Measurements from ENCODE around the gene ERN1. TPM values are rescaled to one million over a fixed set of nuclear protein-coding genes. Genes with fewer than 3 reads are reported as not detected.

ERN1 gene
- total and polyA plus RNA-seq, 8 donors: 10.6 to 45.0 (median 11.5) TPM

- no peaks in the 10 kb centered on the region for H3K9me3 ChIP-seq
- H3K4me3 ChIP-seq: no peak overlapping the region
- no peak overlapping the region for H3K27ac ChIP-seq
- no peaks in the 10 kb centered on the region for H3K36me3 ChIP-seq
- ATAC-seq: no peak
- no peaks in the 10 kb centered on the region for H3K27me3 ChIP-seq
- peaks cover 0 to under 1% of the 10 kb centered on the region in 2 donors for H3K4me1 ChIP-seq
- DNase-seq: no peak
- intact Hi-C loops (cut with DNase I): loop anchor here in 1 of 2 donors (10.0 kb wide), 2 partner anchors 75 to 225 kb away; partner anchors contain the start of genes CSHL1 and GH1
- no peak for TF ChIP-seq CTCF (IDR thresholded peaks at IDR 0.05)
Observed at GRCh38 chr17:64139542-64139941, 9.6 kb upstream of the ERN1 start.

GRCh38 chr17:64138441-64138840 is 8.5 kb upstream of the ERN1 start:
- TF ChIP-seq CTCF (IDR thresholded peaks at IDR 0.05): no peak
- no peaks in the 10 kb centered on the region for H3K4me1 ChIP-seq
- DNase-seq: no peak
- H3K27me3 ChIP-seq: no peaks in the 10 kb centered on the region
- H3K36me3 ChIP-seq: no peaks in the 10 kb centered on the region
- intact Hi-C loops (cut with DNase I): loop anchor here in 1 of 2 donors (10.0 kb wide), 2 partner anchors 74 to 224 kb away; partner anchors contain the start of genes CSHL1 and GH1
- no peaks in the 10 kb centered on the region for H3K9me3 ChIP-seq
- no peak overlapping the region for H3K27ac ChIP-seq
- no peak overlapping the region for H3K4me3 ChIP-seq
- ATAC-seq: no peak

- H3K4me3 ChIP-seq: no peak overlapping the region
- intact Hi-C loops (cut with DNase I): loop anchor here in 1 of 2 donors (10.0 kb wide), 2 partner anchors 70 to 220 kb away; partner anchors contain the start of genes CSHL1 and GH1
- H3K4me1 ChIP-seq: peaks cover 3 to 13% of the 10 kb centered on the region in 2 donors
- TF ChIP-seq CTCF (IDR thresholded peaks at IDR 0.05): no peak
- DNase-seq: no peak
- ATAC-seq: no peak
- H3K36me3 ChIP-seq: no peaks in the 10 kb centered on the region
- no peaks in the 10 kb centered on the region for H3K27me3 ChIP-seq
- H3K27ac ChIP-seq: no peak overlapping the region
- H3K9me3 ChIP-seq: no peaks in the 10 kb centered on the region
Observed at GRCh38 chr17:64135000-64135399, 5.1 kb upstream of the ERN1 start.

- no peaks in the 10 kb centered on the region for H3K27me3 ChIP-seq
- no peaks in the 10 kb centered on the region for H3K9me3 ChIP-seq
- ATAC-seq: no peak
- no peak overlapping the region for H3K27ac ChIP-seq
- H3K4me3 ChIP-seq: no peak overlapping the region
- peaks cover 3 to 13% of the 10 kb centered on the region in 2 donors for H3K4me1 ChIP-seq
- TF ChIP-seq CTCF (IDR thresholded peaks at IDR 0.05): no peak
- no peaks in the 10 kb centered on the region for H3K36me3 ChIP-seq
- no peak for DNase-seq
- intact Hi-C loops (cut with DNase I): loop anchor here in 1 of 2 donors (10.0 kb wide), 2 partner anchors 70 to 220 kb away; partner anchors contain the start of genes CSHL1 and GH1
Observed at GRCh38 chr17:64134216-64134970, 4.4 kb upstream of the ERN1 start.

- ATAC-seq: no peak
- DNase-seq: peak in 1 of 4 donors; percentile 72
- Histone ChIP-seq H3K4me3 (no peak overlapping the region), H3K36me3 (no peaks in the 10 kb centered on the region), H3K4me1 (peaks cover 3 to 18% of the 10 kb centered on the region in 2 donors), H3K9me3 (no peaks in the 10 kb centered on the region), H3K27me3 (no peaks in the 10 kb centered on the region), H3K27ac (no peak overlapping the region)
- TF ChIP-seq CTCF (IDR thresholded peaks at IDR 0.05): peak; percentile 46 to 66
- intact Hi-C loops (cut with DNase I): loop anchor here in 1 of 2 donors (2.0 to 10.0 kb wide), 3 partner anchors 69 to 219 kb away; partner anchors contain the start of genes CSHL1 and GH1
Observed at GRCh38 chr17:64133546-64134215, 3.7 kb upstream of the ERN1 start.
